ENCODE data around the gene GPR17. TPM values are rescaled to one million over a fixed set of nuclear protein-coding genes. Genes with fewer than 3 reads are reported as not detected.

The GPR17 gene
- total and polyA plus RNA-seq, 9 of the 15 experiments (the other 6 are each of a cell fraction or from before 2014, with no cell fraction given) = not detected

DNA sequence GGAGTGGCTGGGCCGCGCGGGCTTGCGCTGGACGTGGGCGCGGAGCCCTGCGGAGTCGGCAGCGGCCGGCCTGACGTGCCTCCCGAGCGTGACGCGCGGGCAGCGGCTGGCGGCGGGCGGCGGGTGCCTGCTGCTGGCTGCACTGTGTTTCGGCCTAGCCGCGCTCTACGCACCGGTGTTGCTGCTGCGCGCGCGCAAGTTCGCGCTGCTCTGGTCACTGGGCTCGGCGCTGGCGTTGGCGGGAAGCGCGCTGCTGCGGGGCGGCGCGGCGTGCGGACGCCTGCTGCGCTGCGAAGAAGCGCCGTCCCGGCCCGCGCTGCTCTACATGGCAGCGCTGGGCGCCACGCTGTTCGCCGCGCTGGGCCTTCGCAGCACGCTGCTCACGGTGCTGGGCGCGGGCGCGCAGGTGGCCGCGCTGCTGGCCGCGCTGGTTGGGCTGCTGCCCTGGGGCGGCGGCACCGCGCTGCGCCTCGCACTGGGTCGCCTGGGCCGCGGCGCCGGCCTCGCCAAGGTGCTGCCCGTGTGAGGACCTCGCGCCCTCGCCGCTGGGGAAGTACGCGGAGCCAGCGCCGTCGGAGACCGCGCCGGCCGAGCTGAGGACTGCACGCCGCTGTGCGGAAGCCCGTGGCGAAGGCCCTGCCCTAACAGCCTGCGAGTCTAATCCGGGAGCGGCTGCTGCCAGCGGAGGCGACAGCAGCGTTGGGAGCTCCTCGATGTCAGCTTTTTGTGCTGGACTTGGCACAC, 55.9 kb downstream of the GPR17 start (continued):
- TF ChIP-seq SLC30A9 (CRISPR knock-in tag; IDR thresholded peaks at IDR 0.05) (no peak), SRSF1 (IDR thresholded peaks at IDR 0.05; ENCODE audit: low read depth, low read length) (no peak), SREBF1 (IDR thresholded peaks at IDR 0.05; ENCODE audit: borderline replicate concordance, low read depth, low read length) (no peak), CBX8 (IDR thresholded peaks at IDR 0.05; ENCODE audit: borderline replicate concordance, extremely low read depth, low read depth, low read length, poor library complexity, severe bottlenecking) (no peak), PHTF2 (CRISPR knock-in tag; IDR thresholded peaks at IDR 0.05) (no peak), TCF3 (CRISPR knock-in tag; IDR thresholded peaks at IDR 0.05) (no peak), CBFB (CRISPR knock-in tag; IDR thresholded peaks at IDR 0.05) (no peak), L3MBTL2 (IDR thresholded peaks at IDR 0.05) (peak; percentile 91), ZNF212 (CRISPR knock-in tag; IDR thresholded peaks at IDR 0.05) (no peak), TCFL5 (CRISPR knock-in tag; conservative IDR thresholded peaks at IDR 0.05) (no peak), KLF16 (IDR thresholded peaks at IDR 0.05) (no peak)
- TF ChIP-seq, protein P1, sequence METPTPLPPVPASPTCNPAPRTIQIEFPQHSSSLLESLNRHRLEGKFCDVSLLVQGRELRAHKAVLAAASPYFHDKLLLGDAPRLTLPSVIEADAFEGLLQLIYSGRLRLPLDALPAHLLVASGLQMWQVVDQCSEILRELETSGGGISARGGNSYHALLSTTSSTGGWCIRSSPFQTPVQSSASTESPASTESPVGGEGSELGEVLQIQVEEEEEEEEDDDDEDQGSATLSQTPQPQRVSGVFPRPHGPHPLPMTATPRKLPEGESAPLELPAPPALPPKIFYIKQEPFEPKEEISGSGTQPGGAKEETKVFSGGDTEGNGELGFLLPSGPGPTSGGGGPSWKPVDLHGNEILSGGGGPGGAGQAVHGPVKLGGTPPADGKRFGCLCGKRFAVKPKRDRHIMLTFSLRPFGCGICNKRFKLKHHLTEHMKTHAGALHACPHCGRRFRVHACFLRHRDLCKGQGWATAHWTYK (CRISPR knock-in tag; IDR thresholded peaks at IDR 0.05) = peak; percentile 44; the same call in 1 of the 2 replicates
- TF ChIP-seq, protein P2, sequence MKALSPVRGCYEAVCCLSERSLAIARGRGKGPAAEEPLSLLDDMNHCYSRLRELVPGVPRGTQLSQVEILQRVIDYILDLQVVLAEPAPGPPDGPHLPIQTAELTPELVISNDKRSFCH (CRISPR knock-in tag; IDR thresholded peaks at IDR 0.05) = no peak
- TF ChIP-seq, protein P2 (tag; IDR thresholded peaks at IDR 0.05) = 0 out of 2 replicates have a peak, but pooled peaks have one; percentile 69
- TF ChIP-seq, protein P3, sequence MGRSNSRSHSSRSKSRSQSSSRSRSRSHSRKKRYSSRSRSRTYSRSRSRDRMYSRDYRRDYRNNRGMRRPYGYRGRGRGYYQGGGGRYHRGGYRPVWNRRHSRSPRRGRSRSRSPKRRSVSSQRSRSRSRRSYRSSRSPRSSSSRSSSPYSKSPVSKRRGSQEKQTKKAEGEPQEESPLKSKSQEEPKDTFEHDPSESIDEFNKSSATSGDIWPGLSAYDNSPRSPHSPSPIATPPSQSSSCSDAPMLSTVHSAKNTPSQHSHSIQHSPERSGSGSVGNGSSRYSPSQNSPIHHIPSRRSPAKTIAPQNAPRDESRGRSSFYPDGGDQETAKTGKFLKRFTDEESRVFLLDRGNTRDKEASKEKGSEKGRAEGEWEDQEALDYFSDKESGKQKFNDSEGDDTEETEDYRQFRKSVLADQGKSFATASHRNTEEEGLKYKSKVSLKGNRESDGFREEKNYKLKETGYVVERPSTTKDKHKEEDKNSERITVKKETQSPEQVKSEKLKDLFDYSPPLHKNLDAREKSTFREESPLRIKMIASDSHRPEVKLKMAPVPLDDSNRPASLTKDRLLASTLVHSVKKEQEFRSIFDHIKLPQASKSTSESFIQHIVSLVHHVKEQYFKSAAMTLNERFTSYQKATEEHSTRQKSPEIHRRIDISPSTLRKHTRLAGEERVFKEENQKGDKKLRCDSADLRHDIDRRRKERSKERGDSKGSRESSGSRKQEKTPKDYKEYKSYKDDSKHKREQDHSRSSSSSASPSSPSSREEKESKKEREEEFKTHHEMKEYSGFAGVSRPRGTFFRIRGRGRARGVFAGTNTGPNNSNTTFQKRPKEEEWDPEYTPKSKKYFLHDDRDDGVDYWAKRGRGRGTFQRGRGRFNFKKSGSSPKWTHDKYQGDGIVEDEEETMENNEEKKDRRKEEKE (IDR thresholded peaks at IDR 0.05; ENCODE audit: borderline replicate concordance in 1 of 2, control insufficient read depth in 1 of 2, low read depth in 2 of 2, low read length in 1 of 2) = 0 out of 4 replicates have a peak, but pooled peaks of 1 of the 2 experiments have one; percentile 34
- TF ChIP-seq, protein P4, sequence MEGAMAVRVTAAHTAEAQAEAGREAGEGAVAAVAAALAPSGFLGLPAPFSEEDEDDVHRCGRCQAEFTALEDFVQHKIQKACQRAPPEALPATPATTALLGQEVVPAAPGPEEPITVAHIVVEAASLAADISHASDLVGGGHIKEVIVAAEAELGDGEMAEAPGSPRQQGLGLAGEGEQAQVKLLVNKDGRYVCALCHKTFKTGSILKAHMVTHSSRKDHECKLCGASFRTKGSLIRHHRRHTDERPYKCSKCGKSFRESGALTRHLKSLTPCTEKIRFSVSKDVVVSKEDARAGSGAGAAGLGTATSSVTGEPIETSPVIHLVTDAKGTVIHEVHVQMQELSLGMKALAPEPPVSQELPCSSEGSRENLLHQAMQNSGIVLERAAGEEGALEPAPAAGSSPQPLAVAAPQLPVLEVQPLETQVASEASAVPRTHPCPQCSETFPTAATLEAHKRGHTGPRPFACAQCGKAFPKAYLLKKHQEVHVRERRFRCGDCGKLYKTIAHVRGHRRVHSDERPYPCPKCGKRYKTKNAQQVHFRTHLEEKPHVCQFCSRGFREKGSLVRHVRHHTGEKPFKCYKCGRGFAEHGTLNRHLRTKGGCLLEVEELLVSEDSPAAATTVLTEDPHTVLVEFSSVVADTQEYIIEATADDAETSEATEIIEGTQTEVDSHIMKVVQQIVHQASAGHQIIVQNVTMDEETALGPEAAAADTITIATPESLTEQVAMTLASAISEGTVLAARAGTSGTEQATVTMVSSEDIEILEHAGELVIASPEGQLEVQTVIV (CRISPR knock-in tag; IDR thresholded peaks at IDR 0.05; ENCODE audit: borderline replicate concordance) = 0 out of 2 replicates have a peak, but pooled peaks have one; percentile 13
- TF ChIP-seq, protein P5, sequence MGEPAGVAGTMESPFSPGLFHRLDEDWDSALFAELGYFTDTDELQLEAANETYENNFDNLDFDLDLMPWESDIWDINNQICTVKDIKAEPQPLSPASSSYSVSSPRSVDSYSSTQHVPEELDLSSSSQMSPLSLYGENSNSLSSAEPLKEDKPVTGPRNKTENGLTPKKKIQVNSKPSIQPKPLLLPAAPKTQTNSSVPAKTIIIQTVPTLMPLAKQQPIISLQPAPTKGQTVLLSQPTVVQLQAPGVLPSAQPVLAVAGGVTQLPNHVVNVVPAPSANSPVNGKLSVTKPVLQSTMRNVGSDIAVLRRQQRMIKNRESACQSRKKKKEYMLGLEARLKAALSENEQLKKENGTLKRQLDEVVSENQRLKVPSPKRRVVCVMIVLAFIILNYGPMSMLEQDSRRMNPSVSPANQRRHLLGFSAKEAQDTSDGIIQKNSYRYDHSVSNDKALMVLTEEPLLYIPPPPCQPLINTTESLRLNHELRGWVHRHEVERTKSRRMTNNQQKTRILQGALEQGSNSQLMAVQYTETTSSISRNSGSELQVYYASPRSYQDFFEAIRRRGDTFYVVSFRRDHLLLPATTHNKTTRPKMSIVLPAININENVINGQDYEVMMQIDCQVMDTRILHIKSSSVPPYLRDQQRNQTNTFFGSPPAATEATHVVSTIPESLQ (CRISPR knock-in tag; IDR thresholded peaks at IDR 0.05) = no peak

Measured in K562 (cell line).